Activated T-cell treated with anti-CD3 and anti-CD28 coated beads, Interleukin-2, amount 50 U/mL, for 48 hours (primary cell): ENCODE results near the gene TUBA1B.
"Not testable (repeated sequence)": the region's sequence is repeated elsewhere in the genome, so short reads cannot be mapped to it uniquely, and the experiment has no call there.

Source experiments
- DNase-seq, 2 experiments: peaks; one replicate each; pipeline ENCODE4 v3.0.0-alpha.2; 2020

Gene TUBA1B

DNA sequence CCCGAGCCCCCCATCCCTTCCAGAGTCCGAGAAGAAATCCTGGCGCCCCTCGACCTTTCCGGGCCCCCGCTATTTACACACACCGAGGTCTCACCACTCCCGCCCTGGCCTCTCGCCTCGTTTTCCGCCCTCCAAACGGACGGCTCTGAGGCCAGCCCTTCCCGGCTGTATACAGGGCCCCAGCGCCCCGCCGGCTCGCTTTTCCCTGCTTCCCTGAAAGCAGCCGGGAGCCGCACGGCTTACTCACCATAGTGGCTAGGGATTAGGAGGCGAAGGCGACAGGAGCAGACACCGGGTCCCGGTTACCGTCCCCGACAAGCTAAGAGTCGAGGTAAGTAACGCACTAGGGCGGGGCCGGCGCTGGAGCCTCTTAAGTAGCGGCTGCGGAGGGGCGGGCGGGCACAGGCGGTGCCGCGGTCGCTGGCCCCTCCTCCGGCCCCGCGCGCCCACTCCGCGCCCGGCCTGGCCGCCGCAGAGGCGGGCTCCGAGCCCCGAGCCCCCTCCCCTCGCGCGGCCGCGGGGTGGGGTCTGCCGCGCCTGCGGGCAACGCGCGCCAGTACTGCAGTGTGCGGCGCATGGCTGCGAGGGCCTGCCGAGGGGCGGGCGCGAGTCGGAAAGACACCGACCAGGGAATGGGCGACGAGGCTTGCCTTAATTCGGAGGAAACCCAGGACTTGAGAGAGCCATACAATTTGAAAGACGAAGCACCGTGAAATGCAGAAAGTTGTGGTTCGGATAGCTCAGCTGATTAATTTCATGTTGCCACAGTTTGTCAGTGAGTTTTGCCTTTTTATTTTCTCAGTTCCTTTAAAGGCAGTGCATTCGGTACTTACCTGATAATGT is at the start of gene TUBA1B:
TSS of gene TUBA1B (minus strand) at position 345 of the 843 bp plus-strand sequence. CDS start at position 250, 95 bp downstream.
- DNase-seq: peak; percentile 94

DNA sequence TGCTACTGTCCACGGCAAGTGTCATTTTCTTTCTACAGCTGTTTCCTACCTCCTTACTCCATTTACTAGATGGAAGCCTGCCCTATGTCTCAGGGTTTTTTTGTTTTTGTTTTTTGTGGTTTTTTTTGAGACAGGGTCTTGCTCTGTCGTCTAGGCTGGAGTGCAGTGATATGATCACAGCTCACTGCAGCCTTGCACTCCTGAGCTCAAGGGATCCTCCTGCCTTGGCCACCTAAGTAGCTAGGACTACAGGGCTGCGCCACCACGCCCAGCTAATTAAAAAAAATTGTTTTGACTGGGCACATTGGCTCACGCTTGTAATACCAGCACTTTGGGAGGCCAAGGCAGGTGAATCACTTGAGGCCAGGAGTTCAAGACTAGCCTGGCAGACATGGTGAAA is 43.0 kb upstream of the TUBA1B start:
- no peak for DNase-seq

DNA sequence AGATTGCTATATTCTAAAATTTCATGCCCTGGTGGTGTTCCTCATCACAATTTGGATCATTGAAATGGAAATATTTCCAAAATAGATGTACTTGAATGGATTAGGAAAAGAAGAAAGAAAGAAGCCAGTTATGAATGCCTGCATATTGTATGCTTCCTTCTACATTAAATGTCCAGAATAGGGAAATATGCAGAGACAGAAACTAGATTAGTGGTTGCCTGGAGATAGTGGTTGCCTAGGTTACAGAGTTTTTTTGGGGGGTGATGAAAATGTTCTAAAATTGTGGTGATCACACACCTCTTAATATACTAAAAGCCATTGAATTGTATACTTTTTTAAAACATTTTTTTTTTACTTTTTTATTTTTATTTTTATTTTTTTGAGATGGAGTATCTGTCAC is 39.7 kb upstream of the TUBA1B start:
- DNase-seq: no peak

DNA sequence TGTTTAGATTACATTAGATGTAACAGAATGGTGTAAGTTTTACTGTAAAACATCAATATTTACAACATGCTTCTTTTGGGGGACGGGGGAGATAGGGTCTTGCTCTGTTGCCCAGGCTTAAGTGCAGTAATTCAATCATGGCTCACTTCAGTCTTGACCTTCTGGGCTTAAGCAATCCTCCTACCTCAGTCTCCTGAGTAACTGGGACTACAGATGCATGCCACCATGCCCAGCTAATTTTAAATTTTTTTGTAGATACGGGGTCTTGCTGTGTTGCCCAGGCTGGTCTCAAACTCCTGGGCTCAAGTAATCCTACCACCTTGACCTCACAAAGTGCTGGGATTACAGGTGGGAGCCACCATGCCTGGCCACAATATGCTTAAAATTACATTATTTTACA is 33.9 kb upstream of the TUBA1B start:
- no peak for DNase-seq

DNA sequence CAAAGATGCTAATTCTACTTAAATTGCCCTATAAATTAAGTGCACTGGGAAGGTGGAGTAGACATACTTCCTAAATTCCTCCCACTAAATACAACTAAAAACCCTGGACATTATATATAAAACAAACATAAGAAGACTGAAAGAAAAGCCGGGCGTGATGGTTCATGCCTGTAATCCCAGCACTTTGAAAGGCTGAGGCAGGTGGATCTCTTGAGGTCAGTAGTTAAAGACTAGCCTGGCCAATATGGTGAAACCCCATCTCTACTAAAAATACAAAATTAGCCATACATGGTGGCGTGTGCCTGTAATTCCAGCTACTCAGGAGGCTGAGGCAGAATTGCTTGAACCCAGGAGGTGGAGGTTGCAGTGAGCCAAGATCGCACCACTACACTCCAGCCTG is 30.7 kb upstream of the TUBA1B start:
- not testable (repeated sequence) for DNase-seq

DNA sequence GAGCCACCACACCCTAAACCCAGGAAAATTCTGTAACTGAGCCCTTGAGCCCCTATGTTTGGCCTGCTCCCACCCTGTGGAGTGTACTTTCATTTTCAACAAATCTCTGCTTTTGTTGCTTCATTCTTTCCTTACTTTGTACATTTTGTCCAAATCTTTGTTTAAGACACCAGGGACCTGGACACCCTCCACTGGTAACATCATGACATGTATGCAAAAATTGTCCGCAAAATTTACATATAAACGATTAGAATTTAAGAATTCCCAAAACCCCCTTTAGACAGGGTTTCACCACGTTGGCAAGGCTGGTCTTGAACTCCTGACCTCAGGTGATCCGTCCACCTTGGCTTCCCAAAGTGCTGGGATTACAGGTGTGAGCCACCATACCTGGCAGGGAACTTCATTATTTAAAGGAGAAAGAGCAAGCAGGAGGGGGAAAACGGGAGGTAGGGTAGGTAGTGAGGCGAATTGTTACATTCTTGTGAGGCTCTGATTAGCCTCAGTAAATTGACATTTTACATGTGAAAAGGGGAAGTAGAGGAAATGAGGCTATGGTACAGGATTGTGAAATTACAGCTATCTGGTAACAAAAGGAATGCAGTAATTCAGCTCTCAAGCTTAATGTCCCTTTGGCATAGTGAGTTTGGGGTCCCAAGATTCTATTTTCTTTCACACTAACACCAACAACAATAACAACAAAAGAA is 30.0 kb upstream of the TUBA1B start:
- DNase-seq: no peak

DNA sequence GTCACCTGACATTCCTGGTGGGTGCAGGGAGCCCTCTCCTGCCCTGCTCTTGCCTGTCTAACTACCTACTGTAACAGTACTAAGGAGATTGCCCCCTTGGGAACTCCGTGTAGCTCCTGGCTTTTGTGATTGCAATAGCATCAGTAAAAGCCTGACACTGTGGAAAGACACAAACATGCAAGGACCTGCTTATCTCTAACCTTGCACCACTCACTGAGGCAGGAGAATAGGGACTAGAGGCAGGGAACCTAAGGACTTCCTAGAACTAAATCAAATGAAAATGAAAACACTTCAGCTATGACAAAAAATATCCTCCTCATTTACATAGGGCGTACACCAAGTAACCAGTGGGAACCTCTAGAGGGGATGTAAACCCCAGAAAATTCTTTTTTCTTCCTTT is 29.2 kb upstream of the TUBA1B start:
- DNase-seq: no peak

DNA sequence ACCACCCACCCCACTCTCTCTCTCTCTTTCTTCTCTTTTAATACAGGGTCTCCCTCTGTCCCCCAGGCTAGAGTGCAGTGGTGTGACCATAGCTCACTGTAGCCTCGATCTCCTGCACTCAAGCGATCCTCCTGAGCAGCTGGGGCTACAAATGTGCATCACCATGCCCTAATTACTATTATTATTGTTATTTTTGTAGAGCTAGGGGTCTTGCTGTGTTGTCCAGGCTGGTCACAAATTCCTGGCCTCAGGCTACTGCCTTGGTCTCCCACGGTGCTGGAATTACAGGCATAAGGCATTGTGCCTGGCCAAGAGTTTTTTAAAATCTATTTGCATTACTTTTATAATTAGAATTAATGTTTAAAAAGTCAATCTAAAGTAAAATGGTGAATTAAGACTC is 23.0 kb upstream of the TUBA1B start:
- DNase-seq: no peak

DNA sequence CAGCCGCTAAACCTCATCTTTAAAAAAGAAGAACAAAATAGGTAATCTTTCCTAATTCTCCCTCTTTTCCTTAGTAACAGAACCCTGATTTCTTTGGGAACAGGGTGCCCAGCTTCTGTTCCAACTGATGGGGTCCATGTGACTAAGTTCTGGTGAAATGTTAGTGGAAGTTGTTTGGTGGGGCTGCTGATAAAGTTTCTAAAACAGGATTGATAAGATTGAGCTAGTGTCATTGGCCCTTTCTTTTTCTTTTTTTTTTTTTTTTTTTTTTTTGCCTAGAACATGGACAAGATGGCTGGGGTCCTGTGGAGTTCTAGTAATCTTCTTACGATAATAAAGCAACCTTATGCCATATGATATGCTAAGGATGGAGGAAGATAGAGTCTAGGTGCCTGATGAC is 16.2 kb upstream of the TUBA1B start:
- no peak for DNase-seq

DNA sequence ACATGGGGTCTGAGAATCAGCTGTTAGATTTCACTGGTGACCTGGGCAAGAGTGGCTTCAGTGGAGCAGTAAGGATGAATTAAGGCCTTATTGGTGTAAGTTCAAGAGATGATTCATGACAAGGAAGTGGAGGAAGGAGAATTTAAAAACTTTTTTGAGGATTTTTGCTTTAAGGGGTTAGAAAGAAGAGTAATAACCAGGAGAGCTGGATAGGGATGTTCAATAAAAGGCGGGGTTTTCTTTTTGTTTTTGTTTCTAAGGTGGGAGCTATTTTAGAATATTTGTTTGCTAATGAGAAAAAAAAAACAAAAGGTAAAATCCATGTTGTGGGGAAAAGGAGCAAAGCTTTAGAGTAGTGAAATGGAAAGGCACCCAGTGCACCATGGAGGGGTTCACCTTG is 15.2 kb upstream of the TUBA1B start:
- no peak for DNase-seq

DNA sequence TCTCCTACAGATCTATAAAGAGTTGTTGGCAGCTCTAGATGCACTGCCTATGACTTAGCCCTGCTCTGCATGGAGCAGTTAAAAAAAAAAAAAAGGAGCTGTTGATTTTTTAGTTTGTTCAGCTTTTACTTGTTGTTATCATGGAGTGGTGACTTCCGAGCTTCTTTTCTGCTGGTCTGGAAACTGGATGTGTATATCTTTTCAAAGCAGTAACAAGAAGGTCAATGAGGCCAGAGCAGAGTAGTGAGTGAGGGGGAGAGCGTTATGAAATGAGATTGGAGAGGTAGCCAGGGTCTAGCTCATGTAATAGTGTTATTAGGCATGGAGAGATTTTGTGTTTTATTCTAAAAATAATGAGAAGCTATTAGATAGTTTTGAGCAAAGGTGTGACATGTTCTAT is 13.2 kb upstream of the TUBA1B start:
- no peak for DNase-seq

DNA sequence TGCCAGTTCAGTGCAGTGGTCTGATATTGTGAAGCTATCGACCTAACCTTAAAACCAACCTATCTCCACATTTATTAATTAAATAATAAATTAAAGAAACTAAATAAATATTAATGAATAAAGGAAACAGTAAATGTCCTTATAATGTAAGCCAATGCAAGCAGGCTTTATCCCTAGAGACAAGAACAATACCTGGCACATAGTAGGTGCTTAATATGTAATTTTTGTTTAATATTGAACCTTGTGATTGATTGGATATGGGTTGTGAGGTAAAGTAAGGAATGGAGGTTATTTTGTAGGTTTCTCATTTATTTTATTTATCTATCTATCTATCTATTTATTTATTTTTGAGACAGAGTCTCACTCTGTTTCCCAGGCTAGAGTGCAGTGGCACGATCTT is 7.8 kb upstream of the TUBA1B start:
- DNase-seq: no peak

DNA sequence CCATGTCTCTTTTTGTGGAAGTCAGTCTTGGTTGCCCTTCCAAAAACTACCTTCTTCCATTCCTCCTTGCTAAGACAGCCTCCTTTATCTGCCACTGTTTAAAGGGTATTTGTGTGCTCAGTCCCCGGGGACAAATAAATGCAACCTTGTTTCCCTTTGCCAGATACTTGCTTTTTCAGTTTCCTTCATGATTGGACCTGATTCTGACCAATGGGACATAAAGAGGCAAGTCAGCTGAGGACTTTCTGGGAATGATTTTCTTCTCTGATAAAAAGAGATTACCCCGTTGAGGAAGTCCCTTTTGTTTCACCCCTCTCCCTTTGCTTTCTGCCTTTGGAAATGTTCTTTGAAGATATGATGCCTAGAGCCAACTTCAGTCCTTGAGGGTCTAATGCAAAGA is 7.4 kb upstream of the TUBA1B start:
- no peak for DNase-seq

DNA sequence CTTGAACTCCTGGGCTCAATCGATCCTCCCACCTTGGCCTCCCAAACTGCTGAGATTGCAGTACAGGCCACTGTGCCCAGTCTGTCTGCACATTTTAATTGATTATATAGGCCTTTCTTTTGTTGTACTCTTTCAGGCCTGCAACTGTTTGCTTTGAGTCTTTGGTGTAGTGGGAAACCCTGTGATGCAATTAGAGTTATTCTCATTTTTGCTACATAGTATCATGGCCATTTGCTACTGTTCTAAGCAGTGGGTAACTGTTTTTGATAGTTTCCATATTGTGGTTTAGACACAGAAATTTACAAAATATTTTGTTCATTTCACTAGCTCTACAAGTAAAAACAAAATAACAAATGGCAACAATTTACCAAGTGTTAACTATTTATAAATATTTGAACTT is 6.3 kb upstream of the TUBA1B start:
- no peak for DNase-seq

DNA sequence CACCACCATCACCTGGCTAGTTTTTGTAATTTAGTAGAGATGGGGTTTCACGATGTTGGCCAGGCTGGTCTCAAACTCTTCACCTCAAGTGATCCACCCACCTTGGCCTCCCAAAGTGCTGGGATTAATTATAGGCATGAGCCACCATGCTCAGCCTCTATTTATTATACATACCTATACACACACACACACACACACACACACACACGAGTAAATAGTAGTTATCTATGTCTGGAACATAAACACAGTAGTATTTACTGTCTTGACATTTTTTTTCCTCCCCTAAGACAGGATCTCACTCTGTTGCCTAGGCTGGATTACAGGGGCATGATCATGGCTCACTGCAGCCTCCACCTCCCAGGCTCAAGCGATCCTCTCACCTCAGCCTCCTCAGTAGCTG is 5.8 kb upstream of the TUBA1B start:
- DNase-seq: not testable (repeated sequence)

DNA sequence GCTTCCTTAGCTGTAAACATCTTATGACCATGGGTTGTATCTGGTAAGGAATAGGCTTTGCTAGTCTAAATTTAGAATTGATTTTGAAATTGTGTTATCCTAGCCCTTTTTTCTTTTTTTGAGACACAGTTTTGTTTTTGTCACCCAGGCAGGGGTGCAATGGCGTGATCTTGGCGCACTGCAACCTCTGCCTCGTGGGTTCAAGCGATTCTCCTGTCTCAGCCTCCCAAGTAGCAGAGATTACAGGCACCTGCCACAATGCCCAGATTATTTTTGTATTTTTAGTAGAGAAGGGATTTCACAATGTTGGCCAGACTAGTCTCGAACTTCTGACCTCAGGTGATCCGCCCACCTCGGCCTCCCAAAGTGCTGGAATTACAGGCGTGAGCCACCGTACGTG is 2.4 kb upstream of the TUBA1B start:
- DNase-seq: no peak

DNA sequence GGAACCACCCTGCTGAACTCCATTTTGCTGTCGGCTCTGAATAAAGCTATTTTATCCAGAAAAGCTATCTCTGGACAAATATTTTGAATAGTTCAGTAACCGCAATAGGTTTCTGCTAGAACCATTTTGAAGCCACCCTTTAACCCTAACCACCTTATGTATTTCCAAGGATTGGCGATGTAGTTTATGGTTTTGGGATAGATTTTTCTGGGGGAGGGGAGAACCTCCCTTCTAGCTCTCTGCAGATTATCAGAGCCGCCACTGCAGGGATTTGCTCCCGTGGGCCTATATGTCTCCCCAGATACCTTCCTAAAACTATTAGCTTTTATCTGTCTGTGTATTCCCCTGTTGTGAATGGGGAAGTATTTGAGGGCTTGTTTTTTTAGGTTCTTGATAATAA is 1.8 kb upstream of the TUBA1B start:
- no peak for DNase-seq

DNA sequence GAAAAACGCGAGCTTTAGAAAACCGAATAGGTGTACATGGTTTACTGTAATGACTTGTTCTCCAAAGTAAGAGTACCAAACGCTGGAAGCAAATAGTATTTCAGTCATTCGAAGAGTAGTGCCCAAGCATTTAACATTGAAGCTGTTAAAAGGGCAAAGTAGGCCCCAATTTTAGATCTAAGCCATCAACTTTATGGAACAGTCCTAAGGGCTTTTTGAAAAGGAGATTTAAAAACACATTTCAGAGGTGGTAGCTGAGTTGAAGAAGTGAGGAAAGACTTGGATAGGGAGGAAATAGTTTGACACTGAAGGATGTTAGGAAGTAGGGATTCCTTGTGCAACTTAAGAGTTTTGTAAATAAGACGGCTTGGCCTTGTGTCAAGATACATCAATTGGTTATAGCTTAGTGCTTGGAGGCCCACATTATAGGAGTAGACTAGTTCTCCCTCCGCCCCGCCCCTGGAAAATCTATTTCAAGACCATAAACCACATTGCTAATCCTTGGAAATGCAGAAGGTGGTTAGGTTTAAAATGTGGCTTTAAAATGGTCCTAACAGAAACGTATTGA is 783 bp upstream of the TUBA1B start:
- DNase-seq: no peak

DNA sequence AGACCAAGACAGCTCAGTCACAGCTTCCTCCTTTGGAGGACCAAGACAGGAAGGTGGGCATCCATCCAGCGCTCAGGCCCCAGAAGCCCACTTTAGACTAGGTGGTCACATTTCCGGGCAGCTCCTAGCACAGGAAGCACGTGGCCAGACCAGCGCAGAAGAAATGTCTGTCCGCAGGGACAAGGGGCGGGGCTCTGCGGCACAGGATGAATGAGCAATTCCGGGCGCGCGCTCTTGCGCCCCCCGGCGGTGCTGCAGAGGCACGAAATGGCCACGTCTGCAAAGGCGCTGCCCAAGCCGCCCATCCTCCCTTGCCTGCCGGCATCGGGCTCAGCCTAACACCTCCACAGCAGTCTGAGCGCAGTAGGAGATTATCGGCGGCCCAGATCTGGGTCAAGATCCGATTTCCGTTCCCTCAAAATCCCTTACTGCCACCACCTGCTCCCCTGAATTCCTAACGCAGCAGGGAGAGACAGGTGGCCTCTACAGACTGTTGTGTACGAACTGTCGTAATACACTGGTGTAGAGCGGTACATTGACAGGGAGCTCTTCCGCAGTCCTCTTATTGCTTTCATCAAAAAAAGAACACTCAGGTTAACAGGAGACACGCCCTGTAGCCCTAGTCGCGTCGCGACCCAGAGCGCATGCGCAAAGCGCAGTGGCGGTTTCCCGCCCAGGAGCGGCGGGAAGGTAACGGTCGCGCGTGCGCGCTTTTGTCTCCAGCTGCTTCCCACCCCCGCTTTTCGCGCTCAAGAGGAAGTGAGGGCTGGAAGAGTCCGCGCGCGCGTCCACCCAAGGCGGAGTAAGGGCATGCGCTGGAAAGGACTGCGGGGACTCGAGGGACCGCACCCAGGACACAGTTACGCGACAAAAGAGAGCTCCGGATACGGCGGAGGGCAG is 794 bp downstream of the TUBA1B start:
- DNase-seq: peak; percentile 93 to 94

DNA sequence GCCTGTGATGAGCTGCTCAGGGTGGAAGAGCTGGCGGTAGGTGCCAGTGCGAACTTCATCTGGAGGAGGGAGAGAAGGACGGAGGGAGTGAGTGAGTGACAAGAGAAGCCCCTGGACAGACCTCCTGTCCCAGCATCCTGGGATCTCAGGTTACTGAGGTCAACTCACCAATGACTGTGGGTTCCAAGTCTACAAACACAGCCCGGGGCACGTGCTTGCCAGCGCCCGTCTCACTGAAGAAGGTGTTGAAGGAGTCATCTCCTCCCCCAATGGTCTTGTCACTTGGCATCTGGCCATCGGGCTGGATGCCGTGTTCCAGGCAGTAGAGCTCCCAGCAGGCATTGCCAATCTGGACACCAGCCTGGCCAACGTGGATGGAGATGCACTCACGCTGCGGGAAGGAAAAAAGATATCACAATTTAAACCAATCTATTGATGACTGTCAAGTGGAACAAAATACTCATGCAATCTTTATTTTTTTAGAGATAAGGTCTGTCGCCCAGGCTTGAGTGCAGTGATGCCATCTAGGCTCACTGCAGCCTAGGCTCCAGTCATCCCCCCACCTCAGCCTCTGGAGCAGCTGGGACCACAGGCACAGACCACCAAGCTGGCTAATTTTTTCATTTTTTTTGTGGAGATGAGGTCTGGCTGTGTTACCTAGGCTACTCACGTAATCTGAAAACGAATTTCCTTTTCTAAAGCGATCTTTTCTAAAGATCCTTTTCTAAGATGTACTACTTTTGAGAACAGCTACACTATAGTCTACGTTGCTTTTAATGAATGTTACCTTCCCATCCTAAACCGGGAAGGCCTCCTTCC is 1.7 kb downstream of the TUBA1B start:
- no peak for DNase-seq

DNA sequence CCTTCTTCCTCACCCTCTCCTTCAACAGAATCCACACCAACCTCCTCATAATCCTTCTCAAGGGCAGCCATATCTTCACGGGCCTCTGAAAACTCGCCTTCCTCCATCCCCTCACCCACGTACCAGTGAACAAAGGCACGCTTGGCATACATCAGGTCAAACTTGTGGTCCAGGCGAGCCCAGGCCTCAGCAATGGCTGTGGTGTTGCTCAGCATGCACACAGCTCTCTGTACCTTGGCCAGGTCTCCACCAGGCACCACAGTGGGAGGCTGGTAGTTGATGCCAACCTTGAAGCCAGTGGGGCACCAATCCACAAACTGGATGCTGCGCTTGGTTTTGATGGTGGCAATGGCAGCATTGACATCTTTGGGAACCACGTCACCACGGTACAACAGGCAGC is 3.2 kb downstream of the TUBA1B start:
- not testable (repeated sequence) for DNase-seq
